Measurements from ENCODE around the gene TRIM46. TPM values are rescaled to one million over a fixed set of nuclear protein-coding genes. Genes with fewer than 3 reads are reported as not detected.
A peak's percentile ranks its signal among the peaks of the same experiment; 100 is the strongest.

The TRIM46 gene
- total and polyA plus RNA-seq, 2 experiments from 2014 or later: 8.1 to 15.4 TPM

GRCh38 chr1:155127967-155128754 lies 45.5 kb upstream of the TRIM46 start:
- Histone ChIP-seq H2AFZ (no peak overlapping the region), H3K4me2 (peak overlapping the region; percentile 95), H3K9me2 (ENCODE audit: insufficient read depth) (no peaks in the 10 kb centered on the region), H3K27ac (ENCODE audit: low read depth) (no peak overlapping the region), H3K27me3 (ENCODE audit: insufficient read depth) (peaks cover 82% of the 10 kb centered on the region), H3K4me1 (ENCODE audit: insufficient read depth) (peaks cover 53% of the 10 kb centered on the region), H3K36me3 (ENCODE audit: insufficient read depth) (no peaks in the 10 kb centered on the region), H3K79me2 (replicated peaks; ENCODE audit: insufficient read depth) (no peaks in the 10 kb centered on the region), H3K4me3 (peak overlapping the region; percentile 72), H4K20me1 (replicated peaks; ENCODE audit: insufficient read depth) (no peaks in the 10 kb centered on the region), H3F3A (replicated peaks; ENCODE audit: low read depth) (peaks cover 13% of the 10 kb centered on the region)
- Mint-ChIP-seq H3K36me3 (ENCODE audit: low read depth) (peaks cover 10% of the 10 kb centered on the region), H3K9me3 (no peaks in the 10 kb centered on the region), H3K27ac (no peak overlapping the region), H3K27me3 (ENCODE audit: insufficient read depth, low read depth, poor library complexity) (peaks cover 70% of the 10 kb centered on the region), H3K4me3 (peak overlapping the region; percentile 80), H3K4me1 (peaks cover 61% of the 10 kb centered on the region)
- ATAC-seq (no peak), DNase-seq (ENCODE audit: low spot score) (no peak)
- TF ChIP-seq REST (IDR thresholded peaks at IDR 0.05; ENCODE audit: unreplicated experiment) (no peak), EZH2 (IDR thresholded peaks at IDR 0.05; ENCODE audit: low read depth, unreplicated experiment) (peak; percentile 56)

GRCh38 chr1:155128755-155129473 lies 44.7 kb upstream of the TRIM46 start:
- ATAC-seq: no peak
- peak overlapping the region; percentile 80 for H3K4me3 Mint-ChIP-seq
- Histone ChIP-seq H3K27me3 (ENCODE audit: insufficient read depth) (peaks cover 75% of the 10 kb centered on the region), H3K27ac (ENCODE audit: low read depth) (no peak overlapping the region), H3K4me3 (peak overlapping the region; percentile 72), H3K4me2 (peak overlapping the region; percentile 95), H3K79me2 (replicated peaks; ENCODE audit: insufficient read depth) (no peaks in the 10 kb centered on the region), H2AFZ (peak overlapping the region; percentile 43; the same call in 1 of the 2 replicates), H3K9me2 (ENCODE audit: insufficient read depth) (no peaks in the 10 kb centered on the region), H3K36me3 (ENCODE audit: insufficient read depth) (no peaks in the 10 kb centered on the region), H4K20me1 (replicated peaks; ENCODE audit: insufficient read depth) (no peaks in the 10 kb centered on the region), H3F3A (replicated peaks; ENCODE audit: low read depth) (peaks cover 13% of the 10 kb centered on the region), H3K4me1 (ENCODE audit: insufficient read depth) (peaks cover 51% of the 10 kb centered on the region)
- peaks cover 61% of the 10 kb centered on the region for H3K4me1 Mint-ChIP-seq
- no peak overlapping the region for H3K27ac Mint-ChIP-seq
- H3K27me3 Mint-ChIP-seq (ENCODE audit: insufficient read depth, low read depth, poor library complexity): peaks cover 69% of the 10 kb centered on the region
- peak; percentile 65 for DNase-seq (ENCODE audit: low spot score)
- H3K9me3 Mint-ChIP-seq: no peaks in the 10 kb centered on the region
- peaks cover 11% of the 10 kb centered on the region for H3K36me3 Mint-ChIP-seq (ENCODE audit: low read depth)
- TF ChIP-seq EZH2 (IDR thresholded peaks at IDR 0.05; ENCODE audit: low read depth, unreplicated experiment) (no peak), CTCF (conservative IDR thresholded peaks at IDR 0.05; ENCODE audit: low read depth in 2 of 2) (no peak), REST (IDR thresholded peaks at IDR 0.05; ENCODE audit: unreplicated experiment) (no peak), ETS1 (IDR thresholded peaks at IDR 0.05) (no peak), STAT1 (IDR thresholded peaks at IDR 0.05; ENCODE audit: unreplicated experiment) (no peak), ZNF331 (CRISPR knock-in tag; IDR thresholded peaks at IDR 0.05; ENCODE audit: low read depth) (no peak)

Data from GM23338 (cell line).